ENCODE data around the gene CMPK2.

Gene CMPK2

DNA sequence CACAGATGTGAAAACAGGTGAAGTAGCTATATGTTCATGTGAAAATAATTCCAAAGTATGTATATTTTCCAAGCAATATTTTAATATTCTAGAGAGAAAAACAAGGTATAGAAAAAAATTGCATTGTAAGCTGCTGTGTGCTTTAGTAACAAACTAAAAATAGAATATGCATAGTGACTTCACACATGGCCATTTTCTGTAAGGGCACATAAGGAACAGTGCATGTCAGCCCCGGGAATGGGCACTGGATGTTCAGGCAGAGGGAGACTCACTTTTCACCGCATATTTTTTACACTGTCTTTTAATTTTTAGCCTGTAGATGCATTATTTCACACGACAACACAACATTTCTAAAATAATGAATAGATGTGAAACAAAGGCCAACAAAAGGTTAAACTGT is 46.0 kb downstream of the CMPK2 start:
- Mint-ChIP-seq H3K4me3 (no peak overlapping the region), H3K27ac (no peak overlapping the region), H3K4me1 (ENCODE audit: low read depth) (no peaks in the 10 kb centered on the region), H3K36me3 (ENCODE audit: low read depth) (no peaks in the 10 kb centered on the region), H3K27me3 (no peaks in the 10 kb centered on the region), H3K9me3 (no peaks in the 10 kb centered on the region)

DNA sequence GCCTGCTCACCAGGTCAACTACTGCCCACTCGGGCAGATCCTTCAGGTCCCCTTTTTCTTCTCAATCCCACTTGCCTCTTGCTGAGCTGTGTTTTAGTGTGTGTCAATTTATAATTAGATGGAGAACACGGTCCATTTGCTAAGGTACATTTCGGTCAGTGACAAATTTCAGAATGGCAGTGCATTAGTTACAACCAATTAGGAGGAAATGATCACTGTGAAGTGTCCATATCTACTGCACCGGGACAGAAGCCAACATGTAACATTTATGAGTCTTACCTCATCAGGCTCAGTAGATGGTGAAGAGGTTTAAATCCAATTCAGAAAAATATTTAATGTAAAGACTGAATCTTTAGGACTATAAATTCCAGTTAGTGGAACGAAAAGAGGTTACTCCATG is 47.7 kb downstream of the CMPK2 start:
- no peak overlapping the region for H3K27ac Mint-ChIP-seq
- H3K27me3 Mint-ChIP-seq, result no peaks in the 10 kb centered on the region
- H3K4me1 Mint-ChIP-seq (ENCODE audit: low read depth), result no peaks in the 10 kb centered on the region
- no peak overlapping the region for H3K4me3 Mint-ChIP-seq
- H3K9me3 Mint-ChIP-seq, result no peaks in the 10 kb centered on the region
- no peaks in the 10 kb centered on the region for H3K36me3 Mint-ChIP-seq (ENCODE audit: low read depth)

DNA sequence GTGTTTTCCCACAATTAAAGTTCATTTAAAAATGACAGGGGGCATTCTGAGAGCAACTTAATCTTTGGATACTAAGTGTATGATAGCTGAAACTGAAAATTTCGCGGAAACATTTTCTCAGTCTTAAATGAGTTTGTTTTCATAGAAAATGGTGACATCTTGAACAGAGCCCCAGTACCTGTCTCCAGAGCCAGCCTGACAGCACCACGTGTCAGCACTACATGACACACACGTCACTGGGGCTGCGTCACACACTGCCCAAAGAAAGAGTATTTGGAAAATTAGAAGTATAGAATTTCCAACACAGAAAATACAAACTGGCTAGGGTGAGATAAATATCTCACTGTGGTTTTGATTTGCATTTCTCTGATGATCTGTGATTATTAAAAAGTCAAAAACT is 50.8 kb downstream of the CMPK2 start:
- H3K27ac Mint-ChIP-seq, result no peak overlapping the region
- no peaks in the 10 kb centered on the region for H3K4me1 Mint-ChIP-seq (ENCODE audit: low read depth)
- H3K4me3 Mint-ChIP-seq, result no peak overlapping the region
- no peaks in the 10 kb centered on the region for H3K27me3 Mint-ChIP-seq
- H3K36me3 Mint-ChIP-seq (ENCODE audit: low read depth), result no peaks in the 10 kb centered on the region
- H3K9me3 Mint-ChIP-seq, result no peaks in the 10 kb centered on the region

DNA sequence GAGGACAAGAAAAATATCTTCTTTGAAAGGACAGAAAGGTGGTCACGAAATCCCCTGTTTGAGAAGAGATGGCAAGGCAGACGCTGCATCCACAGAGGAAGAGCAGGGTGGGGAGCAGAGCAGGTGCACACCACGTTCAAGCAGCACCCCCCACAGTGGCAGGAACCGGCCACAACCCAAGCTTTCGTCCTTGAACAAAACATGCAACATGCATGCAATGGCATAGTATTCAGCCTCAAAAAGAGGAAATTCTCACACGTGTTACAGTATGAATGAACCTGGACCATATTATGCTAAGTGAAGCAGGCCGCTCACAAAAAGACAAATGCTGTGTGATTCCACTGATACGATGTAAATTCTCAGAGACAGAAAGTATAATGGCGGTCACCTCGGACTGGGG is 51.4 kb downstream of the CMPK2 start:
- no peaks in the 10 kb centered on the region for H3K4me1 Mint-ChIP-seq (ENCODE audit: low read depth)
- no peaks in the 10 kb centered on the region for H3K36me3 Mint-ChIP-seq (ENCODE audit: low read depth)
- no peak overlapping the region for H3K4me3 Mint-ChIP-seq
- H3K9me3 Mint-ChIP-seq, result no peaks in the 10 kb centered on the region
- H3K27me3 Mint-ChIP-seq, result no peaks in the 10 kb centered on the region
- H3K27ac Mint-ChIP-seq, result no peak overlapping the region

DNA sequence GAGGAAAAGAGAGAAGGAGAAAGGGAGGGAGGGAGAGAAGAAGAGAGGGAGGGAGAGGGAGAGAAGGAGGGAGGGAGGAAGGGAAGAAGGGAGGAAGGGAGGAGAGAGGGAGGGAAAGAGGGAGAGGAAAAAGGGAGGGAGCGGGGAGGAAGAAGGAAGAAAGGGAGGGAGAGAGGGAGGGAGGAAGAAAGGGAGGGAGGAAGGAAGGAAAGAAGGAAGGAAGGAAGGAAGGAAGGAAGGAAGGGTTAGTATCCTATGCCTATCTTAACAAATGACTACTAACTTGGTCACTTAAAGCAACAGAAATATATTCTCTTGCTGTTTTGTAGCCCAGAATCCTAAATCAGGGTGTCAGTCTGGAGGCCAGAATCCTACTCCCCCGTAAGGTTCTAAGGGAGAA is 52.1 kb downstream of the CMPK2 start:
- H3K36me3 Mint-ChIP-seq (ENCODE audit: low read depth), result no peaks in the 10 kb centered on the region
- H3K27ac Mint-ChIP-seq, result no peak overlapping the region
- no peak overlapping the region for H3K4me3 Mint-ChIP-seq
- no peaks in the 10 kb centered on the region for H3K4me1 Mint-ChIP-seq (ENCODE audit: low read depth)
- H3K9me3 Mint-ChIP-seq, result no peaks in the 10 kb centered on the region
- no peaks in the 10 kb centered on the region for H3K27me3 Mint-ChIP-seq

DNA sequence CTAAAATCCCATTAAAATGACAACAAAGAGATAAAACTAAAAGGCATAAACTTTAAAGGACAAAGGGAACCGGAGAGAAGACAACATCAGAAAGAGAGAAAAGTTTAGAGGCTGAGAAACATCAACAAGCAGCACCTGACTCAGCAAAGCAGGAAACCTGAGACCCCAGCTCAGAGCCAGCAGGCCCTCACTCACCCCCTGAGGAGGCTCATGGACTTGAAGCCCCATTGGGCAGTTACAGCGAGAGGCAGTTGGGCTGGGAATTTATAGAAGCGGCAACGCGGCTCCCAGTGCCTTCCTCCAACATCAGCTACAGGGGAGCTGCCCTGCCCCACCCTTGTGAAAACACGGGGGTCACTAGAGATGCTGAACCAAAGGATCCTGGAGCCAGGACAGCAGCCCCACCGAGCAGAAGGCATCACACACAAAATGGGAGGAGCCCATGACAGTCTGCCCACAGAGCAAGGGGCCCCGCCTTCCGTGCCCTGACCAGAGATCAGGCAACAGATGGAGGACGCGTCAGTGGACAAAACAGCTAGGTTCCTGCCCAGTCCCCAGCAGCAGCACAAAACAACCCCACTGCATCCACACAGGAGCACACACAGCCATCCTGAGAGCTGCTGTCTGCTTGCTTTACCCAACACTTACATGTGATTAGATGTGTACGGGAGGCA is 52.7 kb downstream of the CMPK2 start:
- Mint-ChIP-seq H3K4me3 (no peak overlapping the region), H3K9me3 (no peaks in the 10 kb centered on the region), H3K27ac (no peak overlapping the region), H3K4me1 (ENCODE audit: low read depth) (no peaks in the 10 kb centered on the region), H3K27me3 (no peaks in the 10 kb centered on the region), H3K36me3 (ENCODE audit: low read depth) (no peaks in the 10 kb centered on the region)

DNA sequence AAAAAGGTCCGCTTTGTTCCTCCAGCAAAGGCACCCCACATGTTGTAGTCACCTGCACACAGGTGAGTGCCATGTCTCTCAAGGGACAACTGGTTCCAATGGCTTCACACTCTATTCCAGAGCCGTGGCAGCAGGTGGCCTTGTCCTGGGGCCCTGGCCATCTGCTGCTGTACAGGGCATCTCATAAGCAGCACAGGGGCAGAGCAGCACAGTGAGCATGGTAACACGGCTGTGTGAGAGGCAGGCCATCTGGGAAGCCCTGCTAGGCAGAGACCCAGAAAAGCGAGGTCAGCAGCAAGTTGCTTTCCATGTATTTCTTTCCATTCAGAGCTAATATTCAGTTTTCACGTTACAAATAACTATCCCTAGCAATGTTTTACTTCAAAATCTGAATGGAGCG is 54.7 kb downstream of the CMPK2 start:
- Mint-ChIP-seq H3K4me3 (no peak overlapping the region), H3K36me3 (ENCODE audit: low read depth) (no peaks in the 10 kb centered on the region)

DNA sequence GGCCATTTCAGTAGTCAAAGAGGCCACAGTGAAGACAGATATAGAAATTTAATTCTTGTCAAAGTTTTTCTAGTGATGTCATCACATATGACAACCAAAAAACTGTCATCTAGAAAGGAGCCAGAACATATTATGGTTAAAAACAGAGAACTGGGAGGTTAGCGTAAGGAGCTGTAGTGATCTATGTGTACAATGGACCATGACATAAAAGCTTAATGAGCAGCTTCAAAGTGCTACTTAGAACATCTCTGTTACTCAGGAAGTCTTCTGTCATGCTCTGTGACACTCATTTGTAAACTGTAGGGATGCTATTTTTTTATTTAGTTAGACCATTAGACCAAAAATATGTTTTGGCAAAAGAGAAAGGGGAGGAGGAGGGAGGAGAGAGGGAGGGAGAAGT is 57.3 kb downstream of the CMPK2 start:
- no peak overlapping the region for H3K4me3 Mint-ChIP-seq
- H3K9me3 Mint-ChIP-seq, result no peaks in the 10 kb centered on the region
- H3K4me1 Mint-ChIP-seq (ENCODE audit: low read depth), result no peaks in the 10 kb centered on the region
- peaks cover 5% of the 10 kb centered on the region for H3K27me3 Mint-ChIP-seq
- H3K27ac Mint-ChIP-seq, result no peak overlapping the region
- no peaks in the 10 kb centered on the region for H3K36me3 Mint-ChIP-seq (ENCODE audit: low read depth)

More for the DNA sequence above, 54.7 kb downstream of the CMPK2 start:
- Mint-ChIP-seq H3K4me1 (ENCODE audit: low read depth) (no peaks in the 10 kb centered on the region), H3K27me3 (no peaks in the 10 kb centered on the region), H3K9me3 (no peaks in the 10 kb centered on the region), H3K27ac (no peak overlapping the region)

DNA sequence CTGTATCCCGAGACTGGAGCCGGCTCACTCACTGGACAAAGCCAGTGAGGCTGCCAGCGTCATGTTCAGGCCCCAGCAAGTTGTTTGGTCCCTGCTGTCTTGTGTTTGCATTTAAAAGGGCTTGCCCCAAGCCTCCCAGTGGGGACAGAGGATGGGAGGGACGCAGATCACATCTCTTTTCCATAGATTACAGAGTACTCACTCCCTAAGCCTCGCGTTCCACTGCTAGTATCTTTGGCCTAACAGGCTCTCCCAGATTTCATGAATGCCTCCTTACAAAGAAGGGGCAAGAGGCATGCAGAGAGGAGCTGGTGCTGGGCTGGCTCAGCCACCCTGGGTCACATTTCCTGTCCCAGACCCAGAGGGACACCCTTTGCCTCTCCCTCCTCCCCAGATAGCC is 59.1 kb downstream of the CMPK2 start:
- Mint-ChIP-seq H3K36me3 (ENCODE audit: low read depth) (no peaks in the 10 kb centered on the region), H3K27ac (no peak overlapping the region), H3K4me1 (ENCODE audit: low read depth) (no peaks in the 10 kb centered on the region), H3K27me3 (peaks cover 5% of the 10 kb centered on the region), H3K9me3 (no peaks in the 10 kb centered on the region), H3K4me3 (no peak overlapping the region)

DNA sequence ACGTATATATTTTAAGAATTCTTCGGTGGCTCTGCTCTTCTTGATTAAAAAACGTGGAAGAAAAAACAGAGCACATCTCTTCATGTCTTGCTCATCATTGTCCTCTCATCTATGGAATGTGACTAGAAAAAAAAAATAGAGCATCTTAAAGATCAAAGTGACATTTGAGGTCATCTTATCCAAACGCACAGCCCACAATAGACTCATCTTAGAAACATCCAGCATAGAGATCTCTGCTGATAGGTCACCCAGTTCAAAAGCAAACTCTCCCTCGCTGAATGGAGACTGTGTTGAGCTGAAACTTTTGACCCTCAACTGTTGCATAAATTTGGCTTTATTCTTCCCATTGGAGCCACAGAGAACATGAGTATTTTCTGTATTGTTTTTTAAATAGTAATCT is 65.2 kb downstream of the CMPK2 start:
- Mint-ChIP-seq H3K4me1 (ENCODE audit: low read depth) (no peaks in the 10 kb centered on the region), H3K9me3 (no peaks in the 10 kb centered on the region), H3K27me3 (peaks cover 5% of the 10 kb centered on the region), H3K27ac (no peak overlapping the region), H3K4me3 (no peak overlapping the region), H3K36me3 (ENCODE audit: low read depth) (no peaks in the 10 kb centered on the region)
